OCI-M2 (cell line): ENCODE results near the gene ING2.
"Not testable (repeated sequence)": the region's sequence is repeated elsewhere in the genome, so short reads cannot be mapped to it uniquely, and the experiment has no call there.

Source experiments
- DNase-seq: peaks from one replicate; lab custom pipeline; 2025; ENCODE audit not compliant: unreplicated experiment; lab: John Stamatoyannopoulos, UW

The ING2 gene

GRCh38 chr4:183504930-183505610, at the start of gene ING2:
Gene ING2 (plus strand): TSS chr4:183505058. CDS start chr4:183505196, 138 bp downstream.
- DNase-seq: no peak

- DNase-seq: no peak
Measured at GRCh38 chr4:183455431-183456195, 49.2 kb upstream of the ING2 start.

- no peak for DNase-seq
Measured at GRCh38 chr4:183458005-183458404, 46.9 kb upstream of the ING2 start.

GRCh38 chr4:183463903-183464619, 40.8 kb upstream of the ING2 start:
- not testable (repeated sequence) for DNase-seq

- not testable (repeated sequence) for DNase-seq
Measured at GRCh38 chr4:183465879-183466278, 39.0 kb upstream of the ING2 start.

- no peak for DNase-seq
Measured at GRCh38 chr4:183467246-183467645, 37.6 kb upstream of the ING2 start.

- DNase-seq: no peak
Measured at GRCh38 chr4:183468210-183469095, 36.4 kb upstream of the ING2 start.

GRCh38 chr4:183469285-183469684, 35.6 kb upstream of the ING2 start:
- DNase-seq: no peak

- DNase-seq: no peak
Measured at GRCh38 chr4:183469936-183470335, 34.9 kb upstream of the ING2 start.

GRCh38 chr4:183470821-183471220, 34.0 kb upstream of the ING2 start:
- DNase-seq: no peak

- peak; percentile 52 for DNase-seq
Measured at GRCh38 chr4:183471946-183472708, 32.7 kb upstream of the ING2 start.

GRCh38 chr4:183478123-183478522, 26.7 kb upstream of the ING2 start:
- DNase-seq: no peak

- no peak for DNase-seq
Measured at GRCh38 chr4:183478926-183479325, 25.9 kb upstream of the ING2 start.

GRCh38 chr4:183482515-183483095, 22.3 kb upstream of the ING2 start:
- DNase-seq: not testable (repeated sequence)

- no peak for DNase-seq
Measured at GRCh38 chr4:183483997-183484396, 20.9 kb upstream of the ING2 start.

GRCh38 chr4:183485411-183486160, 19.3 kb upstream of the ING2 start:
- DNase-seq: no peak

- no peak for DNase-seq
Measured at GRCh38 chr4:183492791-183493222, 12.1 kb upstream of the ING2 start.

GRCh38 chr4:183493246-183493645, 11.6 kb upstream of the ING2 start:
- no peak for DNase-seq

- DNase-seq: no peak
Measured at GRCh38 chr4:183495184-183495583, 9.7 kb upstream of the ING2 start.
